H1 (cell line): ENCODE results near the gene SLC35G2. TPM values are rescaled to one million over a fixed set of nuclear protein-coding genes. Genes with fewer than 3 reads are reported as not detected.

ENCODE experiments used
- CTCF ChIA-PET: fragments of 300-600 bp; sonication (Branson Sonifier 250); formaldehyde crosslinking; loops from one replicate; lab custom pipeline; 2021; ENCODE audit not compliant: partially characterized antibody; lab: Charles Lee
- POLR2A ChIA-PET: fragments of 300-600 bp; sonication (Branson Sonifier 250); formaldehyde crosslinking; loops from one replicate; lab custom pipeline; 2021; ENCODE audit warnings: inconsistent platforms; ENCODE audit not compliant: partially characterized antibody; lab: Charles Lee
- DNase-seq, 2 experiments: peaks; one replicate each; pipeline versions ENCODE4 v3.0.0 to v3.0.0-alpha.2; 2010 to 2022; ENCODE audit warnings: low spot score in 2 of 2, low read depth in 1 of 2, mixed read lengths in 1 of 2
- FAIRE-seq: peaks from 2 replicates; lab custom pipeline; 2011; peaks lifted over from hg19 to GRCh38; lab: Jason Lieb, UNC
- H2AFZ ChIP-seq: 2 replicates; pipeline ENCODE4 v1.8.1; 2012; ENCODE audit warnings: low read length, inconsistent platforms
- H2AK5ac ChIP-seq: 2 replicates; pipeline ENCODE4 v1.6.1; 2013; ENCODE audit warnings: low read depth, low read length
- H2BK120ac ChIP-seq: replicated peaks from 2 replicates; pipeline ENCODE3; 2013; ENCODE audit warnings: low read depth, low read length, inconsistent platforms
- H2BK12ac ChIP-seq: 2 replicates; pipeline ENCODE4 v1.6.1; 2013; ENCODE audit warnings: low read depth, low read length
- H2BK15ac ChIP-seq: 2 replicates; pipeline ENCODE4 v1.6.1; 2013; ENCODE audit warnings: low read length
- H2BK20ac ChIP-seq: 2 replicates; pipeline ENCODE4 v1.6.1; 2013; ENCODE audit warnings: low read length
- H2BK5ac ChIP-seq: 2 replicates; pipeline ENCODE4 v1.6.1; 2013; ENCODE audit warnings: low read depth, low read length
- H3K14ac ChIP-seq: 2 replicates; pipeline ENCODE4 v1.6.1; 2013; ENCODE audit warnings: inconsistent platforms; ENCODE audit not compliant: insufficient read length
- H3K18ac ChIP-seq: 2 replicates; pipeline ENCODE4 v1.6.1; 2013; ENCODE audit warnings: low read length; ENCODE audit errors: extremely low read depth
- H3K23ac ChIP-seq: 2 replicates; pipeline ENCODE4 v1.6.1; 2013; ENCODE audit warnings: inconsistent platforms; ENCODE audit not compliant: insufficient read length
- H3K23me2 ChIP-seq: 2 replicates; pipeline ENCODE4 v1.6.1; 2013; ENCODE audit warnings: low read depth, low read length
- H3K27ac ChIP-seq: 2 replicates; pipeline ENCODE4 v1.6.1; 2011; ENCODE audit warnings: low read depth, low read length, inconsistent platforms
- H3K27me3 ChIP-seq, 4 experiments: replicated peaks in 1 of 4; 1 replicate in 1 of 4; 2 replicates in 3 of 4; pipeline versions ENCODE4 v1.6.1 to v1.8.1; 2011 to 2013; ENCODE audit warnings: low read length in 3 of 4, mild to moderate bottlenecking in 3 of 4, inconsistent platforms in 2 of 4, mixed read lengths in 2 of 4, moderate library complexity in 1 of 4; ENCODE audit not compliant: control insufficient read depth in 3 of 4, insufficient read depth in 3 of 4; ENCODE audit errors: extremely low read depth in 1 of 4
- H3K36me3 ChIP-seq, 4 experiments: 2 replicates each; pipeline versions ENCODE4 v1.6.1 to v1.8.1; 2011 to 2013; ENCODE audit warnings: mild to moderate bottlenecking in 4 of 4, low read length in 3 of 4, moderate library complexity in 2 of 4, control low read depth in 1 of 4, inconsistent platforms in 1 of 4; ENCODE audit not compliant: insufficient read depth in 4 of 4, control insufficient read depth in 2 of 4
- H3K4ac ChIP-seq: replicated peaks from 2 replicates; pipeline ENCODE3; 2013; ENCODE audit warnings: low read length, low read depth, mixed read lengths, inconsistent platforms; ENCODE audit not compliant: insufficient read length
- H3K4me1 ChIP-seq, 4 experiments: replicated peaks in 1 of 4; 1 replicate in 1 of 4; 2 replicates in 3 of 4; pipeline versions ENCODE4 v1.6.1 to v1.8.1; 2011 to 2013; ENCODE audit warnings: low read length in 3 of 4, inconsistent platforms in 2 of 4, mixed read lengths in 1 of 4; ENCODE audit not compliant: insufficient read depth in 4 of 4, control insufficient read depth in 3 of 4
- H3K4me2 ChIP-seq, 2 experiments: 2 replicates each; pipeline versions ENCODE4 v1.6.1 to v1.8.1; 2011 to 2013; ENCODE audit warnings: low read depth in 2 of 2, low read length in 2 of 2, control low read depth in 1 of 2, inconsistent platforms in 1 of 2, mild to moderate bottlenecking in 1 of 2; ENCODE audit not compliant: insufficient read depth in 1 of 2
- H3K4me3 ChIP-seq, 4 experiments: fragments of 200-600, 300-600 bp in 1 of 4; sonication (generic), shearing (Covaris generic), sonication (Bioruptor Twin) in 1 of 4; 2 replicates each; pipeline versions ENCODE4 v1.5.1 to v1.8.1; 2011 to 2016; ENCODE audit warnings: low read length in 4 of 4, low read depth in 3 of 4, control low read depth in 2 of 4, inconsistent platforms in 2 of 4, mild to moderate bottlenecking in 2 of 4, mixed read lengths in 1 of 4, moderate library complexity in 1 of 4; ENCODE audit not compliant: insufficient read depth in 2 of 4; ENCODE audit errors: extremely low read depth in 1 of 4
- H3K56ac ChIP-seq: replicated peaks from 2 replicates; pipeline ENCODE3; 2013; ENCODE audit warnings: low read depth, mild to moderate bottlenecking, mixed read lengths, low read length, inconsistent platforms; ENCODE audit not compliant: insufficient read length
- H3K79me1 ChIP-seq: 2 replicates; pipeline ENCODE4 v1.6.1; 2013; ENCODE audit warnings: low read depth, low read length, control low read depth
- H3K79me2 ChIP-seq, 2 experiments: 2 replicates each; pipeline versions ENCODE4 v1.6.1 to v1.8.1; 2012 to 2013; ENCODE audit warnings: low read length in 2 of 2, mild to moderate bottlenecking in 2 of 2, inconsistent platforms in 1 of 2; ENCODE audit not compliant: insufficient read depth in 2 of 2, control insufficient read depth in 1 of 2
- H3K9ac ChIP-seq, 4 experiments: replicated peaks in 1 of 4; 1 replicate in 1 of 4; 2 replicates in 3 of 4; pipeline versions ENCODE4 v1.6.1 to v1.8.1; 2011 to 2013; ENCODE audit warnings: low read depth in 3 of 4, low read length in 3 of 4, control low read depth in 2 of 4, mild to moderate bottlenecking in 2 of 4, moderate library complexity in 2 of 4, inconsistent platforms in 1 of 4; ENCODE audit errors: extremely low read depth in 1 of 4
- H3K9me3 ChIP-seq, 2 experiments: 2 replicates each; pipeline versions ENCODE4 v1.6.1 to v1.8.1; 2012 to 2013; ENCODE audit warnings: mild to moderate bottlenecking in 2 of 2, moderate library complexity in 2 of 2, control low read depth in 1 of 2, inconsistent platforms in 1 of 2, low read depth in 1 of 2, low read length in 1 of 2, mixed read lengths in 1 of 2; ENCODE audit not compliant: insufficient read depth in 2 of 2
- H4K20me1 ChIP-seq, 2 experiments: replicated peaks in 1 of 2; 2 replicates each; pipeline versions ENCODE3 to v1.8.1; 2011 to 2013; ENCODE audit warnings: inconsistent platforms in 2 of 2, low read length in 2 of 2, mild to moderate bottlenecking in 1 of 2; ENCODE audit not compliant: insufficient read depth in 2 of 2, control insufficient read depth in 1 of 2
- H4K5ac ChIP-seq: 2 replicates; pipeline ENCODE4 v1.6.1; 2013; ENCODE audit warnings: low read length, low read depth, mixed read lengths, inconsistent platforms; ENCODE audit not compliant: insufficient read length
- H4K8ac ChIP-seq: 2 replicates; pipeline ENCODE4 v1.8.0; 2013; ENCODE audit warnings: mild to moderate bottlenecking, moderate library complexity, low read length, inconsistent platforms; ENCODE audit not compliant: insufficient read depth; ENCODE audit errors: extremely low read depth
- H4K91ac ChIP-seq: replicated peaks from 2 replicates; pipeline ENCODE3; 2013; ENCODE audit warnings: low read length, mixed read lengths, inconsistent platforms; ENCODE audit not compliant: insufficient read length
- GABPA ChIP-seq: IDR thresholded peaks from 2 replicates; pipeline ENCODE4 v1.6.1; 2011; ENCODE audit warnings: mild to moderate bottlenecking, low read length, moderate library complexity, borderline replicate concordance; ENCODE audit not compliant: insufficient read depth
- SIX5 ChIP-seq: IDR thresholded peaks from 2 replicates; pipeline ENCODE4 v1.6.1; 2011; ENCODE audit warnings: mild to moderate bottlenecking, low read depth, low read length
- YY1 ChIP-seq: IDR thresholded peaks from 2 replicates; pipeline ENCODE4 v1.6.1; 2011; ENCODE audit warnings: low read depth, mild to moderate bottlenecking, low read length
- WGBS, 2 experiments: shearing (Covaris generic) in 1 of 2; methylation state at CpG; one replicate each; pipeline versions ENCODE4 v1.1.6 to v1.1.7; 2013 to 2015; ENCODE audit warnings: low lambda C conversion rate in 2 of 2, mixed read lengths in 2 of 2, inconsistent platforms in 1 of 2, low coverage in 1 of 2, missing lambda C conversion rate in 1 of 2; ENCODE audit not compliant: insufficient replicate concordance in 2 of 2, insufficient coverage in 1 of 2, insufficient read length in 1 of 2; ENCODE audit errors: extremely low coverage in 1 of 2, missing lambda C conversion rate in 1 of 2; 5-methylcytosine and 5-hydroxymethylcytosine counted together
- polyA plus RNA-seq, 7 experiments: library from polyadenylated mRNA; depleted of rRNA in 3 of 7; stranded (reverse) in 5 of 7; unstranded in 2 of 7; fragments of >200 nt in 5 of 7; fragments of 200-250 nt in 2 of 7; gene quantifications; 1 replicate in 5 of 7; 2 replicates in 1 of 7; 4 replicates in 1 of 7; pipeline versions ENCODE4 v1.2.1 to v1.2.3, GENCODE V29; 2011 to 2013; ENCODE audit warnings: missing spikeins in 2 of 7, mixed read lengths in 2 of 7
- total RNA-seq: library from RNA; stranded (reverse); fragmentation: NEBNext Ultra II Directional; extraction: Animal tissue kit (Norgen Biotek cat#: 25700); gene quantifications from 2 replicates; pipeline ENCODE4 v1.2.1, GENCODE V29; 2021

SLC35G2 gene
- total and polyA plus RNA-seq, 2 of the 8 experiments (the other 6 are each of a cell fraction or from before 2014, with no cell fraction given), result 5.2 to 6.4 TPM

DNA sequence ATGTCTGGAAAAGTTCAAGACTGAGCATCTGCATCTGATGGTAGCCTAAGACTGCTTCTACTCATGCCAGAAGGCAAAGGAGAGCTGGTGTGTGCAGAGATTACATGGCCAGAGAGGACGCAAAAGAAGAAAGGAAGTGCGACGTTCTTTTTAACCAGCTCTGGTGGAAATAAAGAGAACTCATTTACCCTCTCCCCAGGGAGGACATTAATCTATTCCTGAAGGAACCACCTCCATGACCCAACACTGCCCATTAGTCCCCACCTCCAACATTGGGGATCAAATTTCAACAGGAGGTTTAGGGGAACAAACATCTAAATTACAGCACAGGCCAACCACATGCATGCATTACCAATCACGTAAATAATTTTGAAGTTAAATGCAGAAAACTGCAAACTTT, 41.6 kb downstream of the SLC35G2 start:
- ChIA-PET POLR2A (interaction anchor here (0.6 to 5.8 kb wide), 10 partner anchors 9 to 1061 kb away, joined by 3 to 39 read pairs (median 3); partner anchors contain the start of genes MSL2 and STAG1), CTCF (interaction anchor here (0.8 to 3.5 kb wide), 5 partner anchors 10 to 153 kb away, joined by 3 to 11 read pairs (median 7); partner anchors contain the start of gene STAG1)
- Histone ChIP-seq H2BK12ac (no peak overlapping the region), H2AK5ac (no peak overlapping the region), H3K23ac (no peak overlapping the region), H3K56ac (no peak overlapping the region), H3K23me2 (peaks cover 11% of the 10 kb centered on the region), H3K27me3 (no peaks in the 10 kb centered on the region), H3K9me3 (no peaks in the 10 kb centered on the region), H3K4me2 (peak overlapping the region; percentile 76 to 97), H3K4ac (peak overlapping the region; percentile 4), H3K36me3 (peaks cover 0 to 3% (median 1%) of the 10 kb centered on the region in 4 experiments; a peak in 3 of 8 replicates), H2AFZ (no peak overlapping the region), H3K18ac (no peak overlapping the region), H3K79me1 (no peaks in the 10 kb centered on the region), H4K5ac (no peak overlapping the region), H2BK15ac (no peak overlapping the region; the same call in 1 of the 2 replicates), H4K8ac (no peak overlapping the region), H2BK5ac (peak overlapping the region; percentile 40; the same call in 1 of the 2 replicates), H3K4me1 (peaks cover 0 to 9% (median 1%) of the 10 kb centered on the region in 4 experiments; a peak in 3 of 7 replicates), H2BK120ac (no peak overlapping the region), H2BK20ac (no peak overlapping the region), H3K4me3 (peak overlapping the region; percentile 61 to 88 (median 84)), H3K9ac (no peak overlapping the region), H3K14ac (no peak overlapping the region), H3K79me2 (peaks cover 0 to 63% of the 10 kb centered on the region in 2 experiments; a peak in 2 of 4 replicates), H4K20me1 (peaks cover 0 to 7% of the 10 kb centered on the region in 2 experiments), H3K27ac (no peak overlapping the region), H4K91ac (no peak overlapping the region)
- 4% methylated on average over 4 of the region's 4 CpGs; no CpG with 5 or more reads in 1 of the 2 experiments for WGBS, 2 experiments
- DNase-seq, result no peak
- TF ChIP-seq SIX5 (0 out of 2 replicates have a peak, but pooled peaks have one; percentile 8), YY1 (0 out of 2 replicates have a peak, but pooled peaks have one; percentile 6), GABPA (no peak)
- FAIRE-seq, result no peak
